GM18861 (cell line): ENCODE data around the gene HOXB4.

Source experiments
- ATAC-seq: cut with Tn5 transposase; IDR thresholded peaks from one replicate; pipeline ENCODE4 v1.9.1; 2021; ENCODE audit not compliant: unreplicated experiment

Gene HOXB4

DNA sequence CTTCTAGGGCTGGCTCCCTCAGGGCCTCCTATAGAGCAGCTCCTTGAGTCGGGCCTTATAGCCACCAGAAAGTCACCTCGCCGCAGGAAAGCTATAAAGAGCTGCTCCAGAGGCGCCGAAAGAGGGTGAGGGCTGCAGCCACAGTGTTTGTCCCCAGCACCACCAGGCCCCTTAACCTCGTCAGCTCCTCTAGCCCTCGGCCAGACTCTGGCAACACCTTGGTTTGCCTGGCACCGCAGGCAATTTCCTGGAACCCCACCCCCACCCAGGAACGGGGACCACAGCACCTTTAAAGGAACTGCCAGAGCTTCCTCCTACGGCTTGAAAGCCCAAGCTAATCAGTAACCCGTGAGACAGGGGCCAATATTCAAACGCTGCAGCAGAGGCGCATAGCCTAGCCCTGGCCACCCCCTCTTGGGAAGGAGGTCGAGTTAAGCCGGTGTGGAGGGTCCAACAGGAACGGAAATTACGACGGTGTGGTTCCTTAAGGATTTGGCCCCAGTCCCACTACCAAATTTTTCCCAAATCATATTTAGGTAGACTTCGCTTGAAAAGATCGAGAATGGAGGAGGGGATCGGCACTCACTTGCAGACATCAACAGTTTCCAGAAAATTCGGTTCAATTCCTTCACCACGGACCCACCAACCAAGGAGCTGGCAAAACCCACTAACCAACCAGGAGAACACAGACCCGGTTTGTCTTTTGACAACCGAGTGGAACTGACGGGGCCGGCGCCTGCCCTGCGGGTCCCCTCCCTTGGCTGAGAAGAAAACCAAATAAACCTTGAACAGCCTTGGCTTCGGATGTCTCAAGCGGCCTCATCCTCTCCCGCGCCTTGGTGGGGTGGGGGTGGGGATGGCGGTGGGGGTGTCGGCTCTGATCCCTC is 23.6 kb upstream of the HOXB4 start:
- ATAC-seq, result no peak

DNA sequence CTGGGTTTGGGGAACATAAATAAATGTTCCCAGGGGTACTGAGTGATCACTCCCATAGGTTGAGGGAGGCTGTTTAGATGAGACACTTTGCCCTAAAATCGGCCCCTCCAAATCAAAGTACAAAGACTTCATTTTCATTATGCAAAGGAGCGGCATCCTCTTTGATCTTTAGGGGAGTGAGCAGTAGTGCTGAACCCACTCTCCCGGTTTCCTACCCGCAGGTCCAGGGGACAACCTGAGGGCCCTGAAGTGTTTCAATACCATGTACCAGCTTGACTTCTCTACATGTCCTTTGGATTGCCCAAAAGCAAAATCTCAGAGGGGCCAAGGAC is 23.0 kb upstream of the HOXB4 start:
- ATAC-seq, result no peak

DNA sequence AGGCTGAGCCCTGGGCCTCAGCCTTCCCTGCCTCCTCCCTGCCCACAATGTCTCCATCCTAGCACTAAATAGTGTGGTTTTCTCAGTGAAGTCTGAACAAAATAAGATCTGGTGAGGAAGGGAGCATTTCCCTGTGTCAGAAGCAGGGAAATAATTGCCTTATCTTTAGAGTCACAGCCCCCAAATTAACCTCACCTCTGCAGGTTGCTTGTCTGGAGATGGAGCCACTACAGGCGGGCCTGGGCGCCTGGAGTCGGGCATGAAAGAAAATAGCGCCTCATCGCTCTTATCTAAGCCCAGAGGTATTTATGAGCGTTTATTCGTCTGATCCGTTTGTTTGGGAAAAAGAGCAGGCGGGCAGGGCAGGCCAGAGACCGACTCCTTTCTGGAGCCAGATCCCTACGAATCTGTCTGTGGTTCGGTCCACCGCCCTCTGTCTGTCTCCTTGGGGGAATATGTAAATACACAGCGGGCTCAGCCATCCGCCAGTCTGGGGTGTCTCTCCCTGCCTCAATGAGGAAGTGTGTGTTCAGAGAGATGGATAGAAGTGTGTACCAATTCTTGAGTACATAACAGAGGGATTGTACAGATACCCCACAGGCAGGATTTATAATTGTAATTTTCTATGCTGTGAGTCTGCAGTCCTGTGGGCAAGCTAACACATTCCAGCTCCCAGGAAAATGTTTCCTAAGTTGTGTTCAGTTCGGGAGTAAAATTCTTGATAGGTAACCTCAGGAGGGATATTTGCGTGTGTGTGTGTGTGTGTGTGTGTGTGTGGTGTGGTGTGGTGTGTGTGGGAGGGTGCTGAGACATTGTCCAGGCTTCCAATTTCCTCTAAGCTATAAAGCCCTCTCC is 22.3 kb upstream of the HOXB4 start:
- no peak for ATAC-seq

DNA sequence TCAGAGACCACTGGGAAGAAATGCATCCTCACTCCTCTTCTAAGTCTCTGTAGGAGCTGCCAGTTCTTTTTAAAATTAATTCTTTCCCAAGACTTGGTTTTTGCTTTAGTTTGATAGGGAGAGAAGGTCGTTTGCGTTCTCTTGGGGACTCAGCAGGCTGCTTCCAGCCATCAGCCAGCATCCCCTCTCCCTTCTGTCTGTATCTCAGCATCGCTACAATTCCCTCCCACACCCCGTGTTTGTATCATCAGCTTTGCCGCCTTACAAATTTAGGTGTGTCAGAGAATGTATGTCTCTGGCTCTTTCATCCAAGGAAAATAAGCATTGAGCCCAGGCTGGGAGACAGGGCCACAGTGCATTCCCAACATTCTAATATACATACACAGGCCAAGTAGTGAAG is 21.2 kb upstream of the HOXB4 start:
- ATAC-seq, result no peak

DNA sequence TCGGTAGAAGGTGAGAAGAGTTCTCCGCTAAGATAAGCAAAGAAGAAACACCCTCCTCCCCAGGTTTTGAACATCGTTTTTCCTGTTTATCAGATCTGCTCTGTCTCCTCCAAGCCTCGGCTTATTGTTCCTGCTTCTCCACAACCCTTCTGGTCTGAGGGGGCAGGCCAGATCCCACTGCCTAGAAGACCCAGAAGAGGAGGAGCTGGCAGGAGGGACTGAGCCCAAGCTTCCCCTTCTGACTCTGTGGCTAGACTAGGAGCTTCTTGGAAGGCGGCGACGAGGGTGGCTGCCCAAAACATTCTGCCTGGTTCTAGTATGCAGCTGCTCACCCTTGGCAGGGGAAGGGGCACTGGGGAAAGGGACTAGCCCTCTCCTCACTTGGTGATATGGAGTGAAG is 20.6 kb upstream of the HOXB4 start:
- ATAC-seq, result no peak

DNA sequence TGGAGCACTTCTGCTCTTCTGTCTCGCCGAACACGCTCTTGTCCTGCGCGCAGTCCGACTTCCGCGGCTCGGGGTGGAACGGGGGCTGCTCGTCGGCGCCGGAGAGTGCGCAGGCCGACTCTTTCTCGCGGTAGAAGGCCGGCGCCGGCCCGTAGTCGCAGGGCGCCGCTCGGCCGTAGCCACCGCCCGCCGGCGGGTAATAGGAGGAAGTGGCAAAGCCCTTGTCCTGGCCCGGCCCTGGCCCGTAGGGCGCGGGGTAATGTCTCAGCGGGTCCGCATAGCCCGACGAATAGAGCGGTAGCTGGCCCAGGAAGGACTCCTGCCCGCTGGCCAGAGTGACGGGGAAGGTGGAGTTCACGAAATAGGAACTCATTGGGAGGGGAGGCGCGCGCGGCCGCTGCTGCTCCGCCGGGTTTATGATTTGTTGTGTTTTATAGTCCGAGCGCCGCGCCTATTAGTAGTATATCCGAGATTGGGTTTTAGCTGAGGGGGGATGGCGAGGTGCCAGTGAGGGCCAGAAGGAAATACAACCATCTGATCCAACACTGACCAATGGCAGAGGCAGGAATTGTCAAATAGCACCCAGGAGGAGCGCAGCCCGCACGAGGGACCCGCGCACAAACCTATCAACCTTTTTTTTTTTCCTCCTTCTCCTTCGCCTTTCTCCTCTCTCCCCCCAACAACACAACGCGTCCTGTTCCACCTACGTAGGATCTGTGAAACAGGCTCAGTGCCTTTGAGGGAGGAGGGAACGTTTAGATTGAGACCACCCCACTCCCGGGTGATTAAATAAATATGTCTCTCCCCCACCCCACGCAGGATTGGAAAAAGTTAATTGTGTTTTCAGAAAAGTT is 19.9 kb upstream of the HOXB4 start:
- no peak for ATAC-seq

DNA sequence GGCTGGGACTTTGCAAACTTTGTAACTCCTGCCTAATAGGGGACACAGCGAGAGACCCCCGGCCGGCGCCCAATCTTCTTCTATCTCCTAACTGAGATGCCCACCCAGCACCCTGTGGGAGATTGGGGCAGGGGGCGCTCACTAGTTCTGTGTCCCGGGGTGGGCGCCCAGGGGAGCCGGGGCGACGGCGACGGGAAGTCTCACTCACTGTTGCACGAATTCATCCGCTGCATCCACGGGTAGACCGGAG is 19.3 kb upstream of the HOXB4 start:
- no peak for ATAC-seq

DNA sequence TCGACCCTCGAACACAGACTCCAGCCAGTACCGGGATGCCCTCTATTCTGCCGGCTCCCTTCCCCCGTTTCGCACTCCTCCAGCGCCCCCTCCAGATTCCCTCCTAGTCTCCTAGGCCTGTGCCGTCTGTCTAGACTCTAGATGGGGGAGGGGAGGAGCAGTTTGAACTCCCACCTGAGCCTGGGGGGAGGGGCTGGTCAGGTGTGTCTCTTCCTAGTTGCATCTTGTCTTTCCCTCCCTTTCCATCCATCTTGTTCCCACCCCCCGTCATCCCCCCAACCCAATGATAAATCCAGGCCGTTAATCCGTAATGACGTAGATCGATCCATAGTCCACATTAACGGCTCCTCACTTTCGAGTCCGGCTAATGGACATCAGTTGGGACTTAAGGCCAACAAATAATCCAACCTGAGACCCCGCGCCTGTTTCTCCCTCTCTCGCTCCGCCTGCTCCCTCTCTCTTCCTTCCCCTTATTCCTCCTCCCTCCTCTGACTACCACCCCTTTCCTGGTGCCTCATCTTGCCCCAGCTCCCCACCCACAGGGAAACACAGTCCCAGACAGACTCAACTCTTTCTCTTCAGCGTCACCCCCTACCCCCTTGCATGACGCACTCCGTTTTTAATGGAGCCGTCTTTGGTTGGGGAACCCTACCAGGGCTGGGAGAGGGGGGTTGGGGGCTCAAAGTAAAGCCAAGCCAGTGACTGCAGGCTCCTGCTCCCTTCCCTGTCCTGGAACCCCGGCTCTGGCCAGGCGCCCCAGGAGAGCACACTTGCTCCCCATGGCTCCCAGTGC is 18.8 kb upstream of the HOXB4 start:
- ATAC-seq, result no peak

DNA sequence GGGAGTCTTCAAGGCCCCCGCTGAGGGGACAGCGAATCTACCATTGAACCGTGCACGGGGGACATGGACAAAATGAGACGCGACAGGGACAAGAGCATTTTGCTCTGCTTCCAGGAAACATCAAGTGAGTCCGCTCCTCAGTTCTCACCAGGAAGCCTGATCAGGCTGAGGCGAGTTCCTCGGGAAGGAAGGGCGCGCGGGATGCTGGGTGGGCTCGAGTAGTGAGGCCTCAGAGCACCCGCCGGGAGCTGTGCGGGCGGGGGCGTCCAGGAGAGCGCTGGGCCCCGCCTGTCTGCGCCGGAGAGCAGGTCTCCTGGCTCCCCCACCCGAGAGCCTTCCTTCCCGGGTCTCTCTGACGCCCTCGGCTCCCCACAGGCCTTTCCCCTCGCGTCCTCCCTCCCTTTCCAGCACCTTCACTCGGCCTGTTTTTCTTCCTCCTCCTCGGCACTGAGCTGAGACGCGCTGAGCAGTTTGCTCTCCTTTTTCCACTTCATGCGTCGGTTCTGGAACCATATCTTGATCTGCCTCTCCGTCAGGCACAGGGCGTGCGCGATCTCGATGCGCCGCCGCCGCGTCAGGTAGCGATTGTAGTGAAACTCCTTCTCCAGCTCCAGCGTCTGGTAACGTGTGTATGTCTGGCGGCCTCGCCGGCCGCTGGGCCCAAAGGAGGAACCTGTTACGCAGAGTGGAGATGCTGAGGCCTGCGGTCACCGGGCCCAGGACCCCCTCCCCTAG is 18.0 kb upstream of the HOXB4 start:
- no peak for ATAC-seq

DNA sequence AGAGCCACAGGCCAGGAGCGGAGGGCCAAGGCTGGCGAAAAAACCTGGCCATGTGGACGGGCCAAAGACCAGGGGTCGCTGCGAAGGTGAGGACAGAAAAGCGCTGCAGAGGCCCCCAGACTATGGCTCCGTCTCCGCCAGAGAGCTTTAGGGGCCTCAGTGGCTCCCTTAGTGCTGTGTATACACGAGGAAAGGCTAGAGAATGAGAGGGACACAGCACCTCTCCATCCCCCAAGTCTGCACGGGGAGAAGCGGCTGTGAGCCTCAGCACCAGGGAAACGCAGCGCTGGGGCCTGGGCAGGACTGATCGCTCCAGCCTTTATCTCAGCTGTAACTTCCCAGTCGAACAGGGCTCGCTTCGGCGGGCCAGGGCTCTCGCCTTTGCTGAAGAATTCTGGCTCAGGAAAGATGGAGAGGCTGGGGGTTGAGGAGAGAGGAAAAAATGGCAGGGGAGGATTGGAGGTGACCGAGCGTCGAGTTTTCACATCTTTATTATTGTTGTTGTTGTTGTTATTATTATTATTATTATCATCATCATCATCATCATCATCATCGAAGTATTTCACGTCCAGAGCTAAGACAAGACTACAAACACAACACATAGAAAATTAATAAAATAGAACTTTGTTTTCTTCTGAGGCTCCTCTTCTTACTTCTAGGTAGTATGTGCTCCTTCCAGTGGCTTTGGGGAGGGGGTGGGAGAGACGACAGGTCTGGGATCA is 17.3 kb upstream of the HOXB4 start:
- ATAC-seq, result no peak

DNA sequence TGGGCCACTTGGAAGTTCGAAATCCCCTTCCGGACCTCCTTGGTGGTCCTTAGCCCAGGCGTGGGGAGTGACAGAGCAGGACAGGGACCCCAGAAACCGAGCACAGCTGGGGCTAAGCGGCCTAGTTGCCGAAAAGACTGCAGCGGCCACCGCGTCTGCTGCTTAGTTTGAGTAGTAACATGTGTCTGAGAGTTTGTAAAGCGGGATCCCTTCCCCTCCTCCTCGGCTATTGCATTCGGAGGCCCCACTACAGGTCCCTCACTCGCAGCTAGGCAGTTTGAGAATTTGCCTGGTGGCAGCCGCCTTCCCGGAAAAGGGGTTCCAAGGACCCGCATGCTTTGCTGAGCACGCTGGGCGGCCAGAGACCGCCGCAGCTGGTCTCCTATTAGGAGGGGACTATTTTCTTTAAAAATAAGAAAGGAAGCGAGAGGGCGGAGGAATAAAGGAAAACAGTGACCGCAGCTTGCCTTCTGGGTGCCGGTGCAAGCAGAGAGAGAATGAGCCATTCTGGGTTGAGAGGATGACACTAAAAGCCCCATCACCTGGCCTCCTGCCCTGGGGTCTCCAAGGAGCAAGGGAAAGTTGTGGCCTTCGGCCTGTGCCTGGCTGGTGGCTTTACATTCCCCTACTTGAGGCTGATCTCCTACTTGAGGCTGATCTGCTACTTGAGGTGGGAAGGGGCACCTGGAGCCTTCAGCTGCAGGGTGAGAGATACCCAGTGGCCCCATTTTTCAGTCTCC is 16.6 kb upstream of the HOXB4 start:
- ATAC-seq, result no peak

DNA sequence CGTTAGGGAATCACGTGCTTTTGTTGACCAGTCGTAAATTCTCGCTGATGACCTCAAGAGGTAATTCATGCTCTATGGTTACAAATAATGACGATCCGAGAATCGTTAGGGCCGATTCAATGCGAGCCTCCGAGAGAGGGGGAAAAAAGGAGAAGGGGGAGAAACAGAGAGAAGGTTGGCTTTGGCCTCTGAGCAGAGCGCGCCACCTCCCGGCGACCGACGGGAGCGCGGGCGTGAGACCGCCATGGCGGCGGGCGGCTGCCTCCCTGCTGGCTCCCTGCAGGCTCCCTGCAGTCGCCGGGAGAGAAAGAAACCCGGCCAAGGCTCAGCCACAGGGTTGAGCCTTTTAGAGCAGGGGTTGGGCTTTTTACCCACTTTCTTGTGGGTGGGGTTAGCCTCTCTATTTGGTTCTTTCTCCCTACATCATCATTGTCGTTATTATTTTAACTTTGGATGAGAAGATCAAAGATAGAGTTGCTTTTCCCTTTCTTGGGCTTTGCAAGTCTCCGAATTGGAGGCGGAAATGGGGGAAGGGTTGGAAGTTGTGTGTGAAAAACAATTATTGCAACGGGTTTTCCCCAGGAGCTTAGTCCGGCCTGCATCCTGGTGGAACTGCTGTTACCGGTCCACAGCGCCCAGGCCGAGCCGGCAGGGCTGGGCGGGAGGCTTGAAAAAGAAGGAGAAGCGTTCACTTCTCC is 15.8 kb upstream of the HOXB4 start:
- ATAC-seq, result no peak

DNA sequence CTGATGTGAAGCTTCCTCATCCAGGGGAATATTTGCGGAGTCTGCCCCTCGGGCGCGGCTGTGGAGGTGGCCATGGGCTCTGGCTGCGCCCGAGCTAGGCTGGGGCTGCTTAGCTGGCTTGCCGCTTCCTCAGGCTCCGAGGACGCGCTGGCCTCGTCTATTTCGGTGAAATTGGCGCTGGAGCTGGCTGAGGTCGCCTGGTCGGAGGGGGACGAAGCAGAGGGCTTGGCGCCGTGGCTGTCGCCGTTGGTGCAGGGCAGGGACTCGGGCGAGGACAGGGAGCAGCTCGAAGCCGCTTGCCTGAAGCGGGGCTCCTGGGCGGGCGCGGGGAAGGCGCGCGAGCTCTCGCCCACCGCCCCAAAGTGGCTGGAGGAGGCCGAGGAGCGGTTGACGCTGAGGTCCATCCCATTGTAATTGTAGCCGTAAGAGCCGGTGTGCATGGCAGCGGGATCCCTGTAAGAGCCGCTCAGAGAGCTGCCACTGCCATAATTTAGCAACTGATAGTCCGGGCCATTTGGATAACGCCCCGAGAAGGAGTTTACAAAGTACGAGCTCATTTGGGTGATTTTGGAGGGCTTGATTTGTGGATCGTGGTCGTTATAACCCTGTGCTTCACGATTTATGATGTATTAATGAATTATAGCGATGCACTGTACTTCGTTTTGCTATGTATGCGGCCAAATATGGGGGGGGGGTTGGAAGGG is 15.1 kb upstream of the HOXB4 start, which contains the start of gene HOXB5:
HOXB5 (minus strand) TSS at position 654 of the 704 bp plus-strand sequence; CDS start at position 557, 97 bp downstream.
- no peak for ATAC-seq

DNA sequence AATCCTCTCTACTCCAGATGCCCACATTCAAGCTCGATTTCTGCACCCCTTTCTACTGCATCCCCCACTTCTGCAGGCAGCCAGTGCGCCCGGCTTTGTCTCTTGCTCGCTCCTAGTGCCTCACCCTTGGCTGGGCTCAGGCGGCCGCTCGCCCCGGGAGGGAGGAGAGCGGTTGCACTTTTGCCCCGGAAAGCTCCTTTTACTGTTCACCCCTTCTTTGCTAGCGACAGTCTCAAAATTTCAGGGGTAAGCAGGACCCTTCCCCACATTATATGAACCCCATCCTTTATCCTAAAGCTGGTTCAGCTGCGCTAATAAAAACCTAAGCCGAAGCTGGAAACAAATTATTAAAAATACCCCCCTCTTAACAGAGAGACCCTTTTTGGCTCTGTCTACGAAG is 14.4 kb upstream of the HOXB4 start:
- ATAC-seq, result no peak

DNA sequence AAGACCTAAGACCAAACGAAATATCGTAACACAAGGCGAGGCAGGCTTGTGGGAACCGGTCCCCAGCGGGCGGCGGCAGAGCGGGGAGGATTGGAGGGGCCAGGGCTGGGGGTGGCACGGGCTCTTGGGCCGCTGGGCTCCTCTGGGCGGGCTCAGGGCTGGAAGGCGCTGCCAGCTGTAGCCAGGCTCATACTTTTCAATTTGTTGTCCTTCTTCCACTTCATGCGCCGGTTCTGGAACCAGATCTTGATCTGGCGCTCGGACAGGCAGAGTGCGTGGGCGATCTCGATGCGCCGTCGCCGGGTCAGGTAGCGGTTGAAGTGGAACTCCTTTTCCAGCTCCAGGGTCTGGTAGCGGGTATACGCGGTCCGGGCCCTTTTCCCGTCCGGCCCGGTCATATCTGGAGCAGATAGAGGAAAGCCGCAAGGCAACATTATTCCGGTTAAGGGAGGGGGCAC is 13.9 kb upstream of the HOXB4 start:
- ATAC-seq, result no peak

DNA sequence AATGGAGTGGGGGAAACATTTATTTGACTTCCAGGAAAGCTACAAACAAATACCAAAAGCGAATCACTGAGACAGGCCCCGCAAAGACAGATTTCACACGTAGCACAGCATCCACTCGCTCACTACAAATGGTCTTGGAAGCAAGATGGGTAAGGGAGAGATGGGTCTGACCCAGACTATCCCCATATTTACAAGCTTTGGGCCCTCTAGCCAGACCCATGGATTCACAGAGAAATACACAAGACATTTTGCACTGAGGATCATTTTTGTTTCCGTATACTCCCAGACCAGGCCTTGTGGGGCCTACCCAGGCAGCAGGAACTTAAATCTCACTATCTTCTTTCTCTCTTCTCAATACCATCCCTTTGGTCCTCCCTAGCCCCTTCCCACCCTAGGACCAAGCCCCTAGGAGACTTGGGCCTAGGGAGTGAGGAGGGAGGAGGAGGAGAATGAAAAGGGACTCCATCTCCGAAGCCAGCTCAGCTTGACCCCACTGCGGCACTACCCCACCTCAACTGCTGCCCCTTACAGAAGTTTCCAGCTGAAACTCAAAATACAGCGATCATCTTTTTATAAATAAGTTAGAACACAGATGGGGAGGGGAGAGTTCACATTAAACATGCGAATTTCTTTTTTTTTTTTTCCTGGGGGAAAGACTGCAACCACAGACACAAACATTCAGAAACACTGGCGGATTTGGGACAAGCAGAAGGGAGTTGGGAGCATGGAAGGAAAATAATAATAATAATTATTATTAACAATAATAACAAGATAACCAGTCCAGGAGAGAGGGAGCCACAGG is 13.3 kb upstream of the HOXB4 start:
- ATAC-seq, result no peak
